MM.1S (cell line): Measurements from ENCODE around the gene LAMC3.

ENCODE experiments used
- CTCF ChIP-seq: fragments of 300-600 bp; sonication (generic); IDR thresholded peaks from 2 replicates; pipeline ENCODE4 v1.5.1; 2016; ENCODE audit warnings: antibody characterized with exemption, low read length, mixed read lengths
- EZH2 ChIP-seq: fragments of 300-600 bp; sonication (generic); optimal IDR thresholded peaks from 2 replicates; pipeline ENCODE3; 2017; ENCODE audit warnings: low read depth, mild to moderate bottlenecking, antibody characterized with exemption, low read length, mixed read lengths
- EZH2phosphoT487 ChIP-seq: fragments of 300-600 bp; sonication (generic); IDR thresholded peaks from 2 replicates; pipeline ENCODE4 v1.6.1; 2018; ENCODE audit warnings: antibody characterized with exemption, low read length

GRCh38 chr9:131125038-131125287, 116.0 kb downstream of the LAMC3 start:
- no peak for TF ChIP-seq CTCF
- no peak for TF ChIP-seq EZH2phosphoT487
- TF ChIP-seq EZH2, result no peak
